GM18858 (cell line): Measurements from ENCODE around the gene LGALS3BP.

ENCODE experiments used
- ATAC-seq: cut with Tn5 transposase; IDR thresholded peaks from one replicate; pipeline ENCODE4 v1.9.1; 2021; ENCODE audit not compliant: unreplicated experiment

LGALS3BP gene

GRCh38 chr17:79014158-79014758, 34.5 kb upstream of the LGALS3BP start:
- ATAC-seq, result no peak

GRCh38 chr17:79012563-79013134, 32.9 kb upstream of the LGALS3BP start:
- ATAC-seq, result no peak

- no peak for ATAC-seq
Measured at GRCh38 chr17:79011451-79012147, 31.9 kb upstream of the LGALS3BP start.

GRCh38 chr17:79010304-79010646, 30.6 kb upstream of the LGALS3BP start:
- no peak for ATAC-seq

GRCh38 chr17:79009397-79010303, 29.9 kb upstream of the LGALS3BP start, which contains the start of gene CANT1:
Gene CANT1 (minus strand): TSS chr17:79009764. CDS start chr17:78997622, 12,142 bp downstream.
- peak; percentile 69 for ATAC-seq

GRCh38 chr17:79008666-79009387, 29.1 kb upstream of the LGALS3BP start:
- ATAC-seq, result no peak

GRCh38 chr17:79007504-79008381, 28.0 kb upstream of the LGALS3BP start:
- ATAC-seq, result no peak

- ATAC-seq, result no peak
Measured at GRCh38 chr17:79006794-79007503, 27.2 kb upstream of the LGALS3BP start.

- ATAC-seq, result no peak
Measured at GRCh38 chr17:79006046-79006445, 26.3 kb upstream of the LGALS3BP start.

- ATAC-seq, result no peak
Measured at GRCh38 chr17:79005063-79005861, 25.5 kb upstream of the LGALS3BP start.

GRCh38 chr17:79003661-79004411, 24.1 kb upstream of the LGALS3BP start:
- ATAC-seq, result no peak

- ATAC-seq, result no peak
Measured at GRCh38 chr17:79002796-79003593, 23.3 kb upstream of the LGALS3BP start.

GRCh38 chr17:79002291-79002690, 22.6 kb upstream of the LGALS3BP start:
- no peak for ATAC-seq

GRCh38 chr17:79001190-79002020, 21.7 kb upstream of the LGALS3BP start:
- no peak for ATAC-seq

GRCh38 chr17:79000396-79001189, 20.9 kb upstream of the LGALS3BP start:
- ATAC-seq, result no peak
